Natural killer cell (primary cell): Measurements from ENCODE around the gene ANO8. TPM values are rescaled to one million over a fixed set of nuclear protein-coding genes. Genes with fewer than 3 reads are reported as not detected.

Experiments
- ATAC-seq, 3 donors: fragments of 150-1000 bp in 2 of 3; fragments of 200-7000 bp in 1 of 3; cut with Tn5 transposase; 1 replicate in 1 of 3; 2 replicates in 2 of 3; pipeline ENCODE4 v1.10.0; 2021; ENCODE audit warnings: mild to moderate bottlenecking in 2 of 3, moderate library complexity in 2 of 3
- DNase-seq, 2 donors: peaks; one replicate each; pipeline versions ENCODE4 v3.0.0 to v3.0.0-alpha.2; 2013 to 2021; ENCODE audit warnings: mixed read lengths in 1 of 2
- H3K27ac ChIP-seq: one replicate; pipeline ENCODE4 v1.5.1; 2013; ENCODE audit warnings: mild to moderate bottlenecking, low read length
- H3K27me3 ChIP-seq: one replicate; pipeline ENCODE4 v1.6.1; 2013; ENCODE audit warnings: low read length; ENCODE audit not compliant: control insufficient read depth, insufficient read depth
- H3K36me3 ChIP-seq: one replicate; pipeline ENCODE4 v1.6.1; 2013; ENCODE audit warnings: low read length; ENCODE audit not compliant: control insufficient read depth, insufficient read depth
- H3K4me1 ChIP-seq: one replicate; pipeline ENCODE4 v1.6.1; 2013; ENCODE audit warnings: low read length; ENCODE audit not compliant: control insufficient read depth, insufficient read depth
- H3K4me3 ChIP-seq: one replicate; pipeline ENCODE4 v1.5.1; 2013; ENCODE audit warnings: low read length
- H3K9me3 ChIP-seq: one replicate; pipeline ENCODE4 v1.6.1; 2013; ENCODE audit warnings: low read length; ENCODE audit not compliant: control insufficient read depth, insufficient read depth
- H3K27ac Mint-ChIP-seq, 2 donors: one replicate each; pipeline ENCODE4 v1.8.0; 2022; ENCODE audit warnings: mild to moderate bottlenecking in 2 of 2, mixed read lengths in 2 of 2, moderate library complexity in 1 of 2
- H3K27me3 Mint-ChIP-seq, 2 donors: one replicate each; pipeline ENCODE4 v1.8.0; 2022; ENCODE audit warnings: low read depth in 2 of 2, mixed read lengths in 2 of 2
- H3K36me3 Mint-ChIP-seq: one replicate; pipeline ENCODE4 v1.8.0; 2022; ENCODE audit warnings: mixed read lengths
- H3K4me1 Mint-ChIP-seq, 2 donors: one replicate each; pipeline ENCODE4 v1.8.0; 2022; ENCODE audit warnings: mixed read lengths in 2 of 2
- H3K4me3 Mint-ChIP-seq: one replicate; pipeline ENCODE4 v1.8.0; 2022; ENCODE audit warnings: mild to moderate bottlenecking, moderate library complexity, mixed read lengths
- H3K9me3 Mint-ChIP-seq, 2 donors: one replicate each; pipeline ENCODE4 v1.8.0; 2022; ENCODE audit warnings: mixed read lengths in 2 of 2
- CTCF ChIP-seq: fragments of 200-600 bp; IDR thresholded peaks from one replicate; pipeline ENCODE4 v1.8.0; 2022; ENCODE audit warnings: antibody characterized with exemption
- WGBS: methylation state at CpG from one replicate; pipeline ENCODE4 v1.1.7; 2013; ENCODE audit warnings: missing lambda C conversion rate; ENCODE audit not compliant: insufficient coverage; 5-methylcytosine and 5-hydroxymethylcytosine counted together
- intact Hi-C: fragments of 100-400 bp; cut with micrococcal nuclease; formaldehyde crosslinking; loops from one replicate; pipeline ENCODE4 v1.14.2; 2022
- total RNA-seq, 4 donors: library from RNA; stranded (reverse); fragments of 120-200 nt in 1 of 4; gene quantifications; one replicate each; pipeline versions ENCODE4 v1.2.3 to v1.2.4, GENCODE V29; 2013 to 2022

ANO8 gene
- total RNA-seq, 3 donors from 2014 or later (not counting 1 experiment from before 2014, with no cell fraction given), result 18.5 to 24.7 (median 19.1) TPM

- peak within 1 kb of the TSS; percentile 78 for H3K4me3 Mint-ChIP-seq
- DNase-seq (peak; percentile 95 to 96), ATAC-seq (peak; percentile 79 to 88 (median 81))
- Histone ChIP-seq H3K27ac (peak within 1 kb of the TSS; percentile 51), H3K4me3 (peak within 1 kb of the TSS; percentile 44), H3K27me3 (no peaks in the 10 kb centered on the region), H3K9me3 (no peaks in the 10 kb centered on the region), H3K4me1 (peaks cover 39% of the 10 kb centered on the region), H3K36me3 (no peaks in the 10 kb centered on the region)
- H3K27ac Mint-ChIP-seq, result peak within 1 kb of the TSS; percentile 81 to 89
- peak; percentile 55 for TF ChIP-seq CTCF
- H3K27me3 Mint-ChIP-seq, result no peaks in the 10 kb centered on the region
- no peaks in the 10 kb centered on the region for H3K9me3 Mint-ChIP-seq
- WGBS, result 2% methylated on average over 52 of the region's 52 CpGs
- no peaks in the 10 kb centered on the region for H3K36me3 Mint-ChIP-seq
- intact Hi-C loops, result no loop called here
- H3K4me1 Mint-ChIP-seq, result peaks cover 15 to 31% of the 10 kb centered on the region in 2 donors
Observed at GRCh38 chr19:17303167-17303939, 31.3 kb downstream of the ANO8 start, which contains the start of gene ABHD8. ABHD8 (minus strand) TSS chr19:17303425; CDS start chr19:17301616, 1,809 bp downstream.

GRCh38 chr19:17302391-17303166 is 32.1 kb downstream of the ANO8 start:
- intact Hi-C loops, result no loop called here

GRCh38 chr19:17300992-17301619 is 33.5 kb downstream of the ANO8 start:
- ATAC-seq (no peak), DNase-seq (no peak)
- Mint-ChIP-seq H3K27ac (peak overlapping the region in 1 of 2 donors; percentile 89), H3K4me3 (peak overlapping the region; percentile 9), H3K4me1 (peaks cover 15 to 24% of the 10 kb centered on the region in 2 donors), H3K27me3 (no peaks in the 10 kb centered on the region), H3K9me3 (no peaks in the 10 kb centered on the region), H3K36me3 (no peaks in the 10 kb centered on the region)
- WGBS, result 96% methylated on average over 51 of the region's 51 CpGs
- Histone ChIP-seq H3K9me3 (peaks cover 3% of the 10 kb centered on the region), H3K27ac (no peak overlapping the region), H3K4me3 (no peak overlapping the region), H3K36me3 (no peaks in the 10 kb centered on the region), H3K27me3 (no peaks in the 10 kb centered on the region), H3K4me1 (peaks cover 32% of the 10 kb centered on the region)
- intact Hi-C loops, result no loop called here
- no peak for TF ChIP-seq CTCF

More at GRCh38 chr19:17302391-17303166, 32.1 kb downstream of the ANO8 start:
- peaks cover 15 to 26% of the 10 kb centered on the region in 2 donors for H3K4me1 Mint-ChIP-seq
- Histone ChIP-seq H3K4me3 (peak overlapping the region; percentile 44), H3K9me3 (peaks cover 3% of the 10 kb centered on the region), H3K27ac (peak overlapping the region; percentile 51), H3K4me1 (peaks cover 39% of the 10 kb centered on the region), H3K36me3 (no peaks in the 10 kb centered on the region), H3K27me3 (no peaks in the 10 kb centered on the region)
- H3K27ac Mint-ChIP-seq, result peak overlapping the region in 1 of 2 donors; percentile 89
- no peak for TF ChIP-seq CTCF
- 13% methylated on average over 29 of the region's 29 CpGs for WGBS
- DNase-seq, result peak in 1 of 2 donors; percentile 52
- no peaks in the 10 kb centered on the region for H3K36me3 Mint-ChIP-seq
- peak overlapping the region; percentile 78 for H3K4me3 Mint-ChIP-seq
- H3K9me3 Mint-ChIP-seq, result no peaks in the 10 kb centered on the region
- peak in 1 of 3 donors; percentile 2 for ATAC-seq
- H3K27me3 Mint-ChIP-seq, result no peaks in the 10 kb centered on the region
